Breast epithelium (tissue), 3 donors: ENCODE measurements around the gene THADA.

Experiments
- CTCF ChIP-seq, 3 donors: fragments of 450-650 bp; IDR thresholded peaks; one replicate each; pipeline ENCODE4 v1.5.1; 2016 to 2017; ENCODE audit warnings: antibody characterized with exemption in 3 of 3, mild to moderate bottlenecking in 3 of 3, moderate library complexity in 3 of 3
- POLR2A ChIP-seq: fragments of 450-650 bp; IDR thresholded peaks from one replicate; pipeline ENCODE4 v1.6.1; 2016; ENCODE audit warnings: antibody characterized with exemption, mild to moderate bottlenecking, moderate library complexity

- TF ChIP-seq CTCF (IDR thresholded peaks at IDR 0.05) (no peak), POLR2A (no peak)
These were observed 407.1 kb downstream of the THADA start for GRCh38 chr2:43188561-43189386.
